ENCODE results near the gene SLC38A7.
"Not testable (repeated sequence)": the region's sequence is repeated elsewhere in the genome, so short reads cannot be mapped to it uniquely, and the experiment has no call there.

SLC38A7 gene

GRCh38 chr16:58684354-58685083 is at the start of gene SLC38A7:
TSS of gene SLC38A7 (minus strand) at chr16:58684770. CDS start at chr16:58680126, 4,644 bp downstream.
- Histone ChIP-seq H3K27ac (peak within 1 kb of the TSS; percentile 43 to 92 (median 85)), H3K4me3 (peak within 1 kb of the TSS; percentile 77 to 95 (median 88))

- peak within 1 kb of the TSS; percentile 16 to 91 (median 81) for H3K27ac ChIP-seq
- H3K4me3 ChIP-seq, result peak within 1 kb of the TSS; percentile 60 to 91 (median 86)
Observed at GRCh38 chr16:58733671-58734458, 49.3 kb upstream of the SLC38A7 start, which contains the start of gene GOT2. TSS of gene GOT2 (minus strand) at chr16:58734316. CDS start at chr16:58734228, 88 bp downstream.

GRCh38 chr16:58733248-58733670 is 48.7 kb upstream of the SLC38A7 start:
- H3K4me3 ChIP-seq, result peak overlapping the region; percentile 60 to 91 (median 86)
- peak overlapping the region; percentile 1 to 91 (median 81) for H3K27ac ChIP-seq

- Histone ChIP-seq H3K4me3 (peak overlapping the region; percentile 60 to 91 (median 86)), H3K27ac (peak overlapping the region in 9 of 21 experiments; percentile 1 to 91 (median 83))
Observed at GRCh38 chr16:58732545-58733247, 48.1 kb upstream of the SLC38A7 start.

- H3K27ac ChIP-seq, result no peak overlapping the region
- H3K4me3 ChIP-seq, result no peak overlapping the region
Observed at GRCh38 chr16:58730724-58731370, 46.3 kb upstream of the SLC38A7 start.

- Histone ChIP-seq H3K4me3 (no peak overlapping the region), H3K27ac (no peak overlapping the region)
Observed at GRCh38 chr16:58727796-58728568, 43.4 kb upstream of the SLC38A7 start.

- H3K27ac ChIP-seq, result no peak overlapping the region
- H3K4me3 ChIP-seq, result no peak overlapping the region
Observed at GRCh38 chr16:58727028-58727781, 42.6 kb upstream of the SLC38A7 start.

GRCh38 chr16:58723109-58723508 is 38.5 kb upstream of the SLC38A7 start:
- H3K27ac ChIP-seq, result no peak overlapping the region
- no peak overlapping the region for H3K4me3 ChIP-seq

- Histone ChIP-seq H3K4me3 (no peak overlapping the region), H3K27ac (no peak overlapping the region)
Observed at GRCh38 chr16:58717994-58718393, 33.4 kb upstream of the SLC38A7 start.

GRCh38 chr16:58716468-58716867 is 31.9 kb upstream of the SLC38A7 start:
- no peak overlapping the region for H3K4me3 ChIP-seq
- H3K27ac ChIP-seq, result no peak overlapping the region

GRCh38 chr16:58713742-58714141 is 29.2 kb upstream of the SLC38A7 start:
- Histone ChIP-seq H3K4me3 (no peak overlapping the region), H3K27ac (no peak overlapping the region)

GRCh38 chr16:58709333-58709732 is 24.8 kb upstream of the SLC38A7 start:
- Histone ChIP-seq H3K27ac (no peak overlapping the region), H3K4me3 (no peak overlapping the region)

GRCh38 chr16:58699151-58699550 is 14.6 kb upstream of the SLC38A7 start:
- H3K4me3 ChIP-seq, result no peak overlapping the region
- H3K27ac ChIP-seq, result no peak overlapping the region

- H3K27ac ChIP-seq, result no peak overlapping the region
- no peak overlapping the region for H3K4me3 ChIP-seq
Observed at GRCh38 chr16:58695368-58695767, 10.8 kb upstream of the SLC38A7 start.

GRCh38 chr16:58692450-58692849 is 7.9 kb upstream of the SLC38A7 start:
- H3K4me3 ChIP-seq, result no peak overlapping the region
- H3K27ac ChIP-seq, result no peak overlapping the region

- H3K4me3 ChIP-seq, H3K27ac ChIP-seq: not testable (repeated sequence)
Observed at GRCh38 chr16:58686985-58687706, 2.6 kb upstream of the SLC38A7 start.

- Histone ChIP-seq H3K4me3 (peak overlapping the region in 5 of 7 experiments; percentile 77 to 93 (median 88)), H3K27ac (peak overlapping the region in 10 of 21 experiments; percentile 75 to 92 (median 88))
Observed at GRCh38 chr16:58685084-58685449, 497 bp upstream of the SLC38A7 start.

- H3K27ac ChIP-seq, result peak overlapping the region; percentile 43 to 92 (median 85)
Observed at GRCh38 chr16:58684001-58684353, 593 bp downstream of the SLC38A7 start.

More at GRCh38 chr16:58684001-58684353, 593 bp downstream of the SLC38A7 start:
- H3K4me3 ChIP-seq, result peak overlapping the region; percentile 77 to 95 (median 88)
